GM12865 (cell line): ENCODE measurements around the gene COTL1.
A peak's percentile ranks its signal among the peaks of the same experiment; 100 is the strongest.

Experiments
- DNase-seq: peaks from one replicate; pipeline ENCODE4 v3.0.0; 2010; ENCODE audit warnings: low read depth
- H3K4me3 ChIP-seq: 2 replicates; pipeline ENCODE4 v1.5.1; 2011; ENCODE audit warnings: mild to moderate bottlenecking, low read depth, low read length, control low read depth
- CTCF ChIP-seq: IDR thresholded peaks from 2 replicates; pipeline ENCODE4 v1.5.1; 2011; ENCODE audit warnings: low read length, control low read depth, low read depth, inconsistent platforms; ENCODE audit not compliant: insufficient read depth; ENCODE audit errors: missing control alignments

COTL1 gene

GRCh38 chr16:84532855-84533486 lies 84.9 kb downstream of the COTL1 start:
- no peak for TF ChIP-seq CTCF
- H3K4me3 ChIP-seq = no peak overlapping the region
- no peak for DNase-seq

GRCh38 chr16:84532291-84532724 lies 85.6 kb downstream of the COTL1 start:
- TF ChIP-seq CTCF = no peak
- H3K4me3 ChIP-seq = no peak overlapping the region
- peak; percentile 29 for DNase-seq

- no peak overlapping the region for H3K4me3 ChIP-seq
- DNase-seq = no peak
- TF ChIP-seq CTCF = no peak
Measured at GRCh38 chr16:84531671-84532111, 86.2 kb downstream of the COTL1 start.

GRCh38 chr16:84530590-84530989 lies 87.3 kb downstream of the COTL1 start:
- DNase-seq = no peak
- TF ChIP-seq CTCF = no peak
- no peak overlapping the region for H3K4me3 ChIP-seq

- no peak for DNase-seq
- no peak for TF ChIP-seq CTCF
Measured at GRCh38 chr16:84529607-84530006, 88.3 kb downstream of the COTL1 start.

GRCh38 chr16:84528322-84528721 lies 89.6 kb downstream of the COTL1 start:
- TF ChIP-seq CTCF = no peak
- DNase-seq = peak; percentile 23
- H3K4me3 ChIP-seq = no peak overlapping the region

More at GRCh38 chr16:84529607-84530006, 88.3 kb downstream of the COTL1 start:
- no peak overlapping the region for H3K4me3 ChIP-seq
